ENCODE data around the gene ZNF580.

ZNF580 gene

GRCh38 chr19:55648585-55649267 is 7.9 kb downstream of the ZNF580 start:
- no peak for DNase-seq

GRCh38 chr19:55649268-55650125 is 8.7 kb downstream of the ZNF580 start:
- DNase-seq, result no peak

GRCh38 chr19:55650126-55650557 is 9.3 kb downstream of the ZNF580 start:
- DNase-seq, result no peak

- no peak for DNase-seq
Observed at GRCh38 chr19:55650602-55651230, 9.9 kb downstream of the ZNF580 start.

GRCh38 chr19:55651236-55651635 is 10.4 kb downstream of the ZNF580 start:
- DNase-seq, result no peak

- DNase-seq, result no peak
Observed at GRCh38 chr19:55652311-55653128, 11.7 kb downstream of the ZNF580 start.

- DNase-seq, result peak; percentile 99
Observed at GRCh38 chr19:55653651-55654322, 13.0 kb downstream of the ZNF580 start.

- peak; percentile 99 to 100 for DNase-seq
Observed at GRCh38 chr19:55654323-55654867, 13.6 kb downstream of the ZNF580 start.

GRCh38 chr19:55654868-55655647 is 14.3 kb downstream of the ZNF580 start, which contains the start of gene U2AF2:
U2AF2 (plus strand) TSS chr19:55655035; CDS start chr19:55655105, 70 bp downstream.
- DNase-seq, result peak; percentile 96

- no peak for DNase-seq
Observed at GRCh38 chr19:55655648-55656040, 14.8 kb downstream of the ZNF580 start.

- DNase-seq, result no peak
Observed at GRCh38 chr19:55656552-55656951, 15.8 kb downstream of the ZNF580 start.

GRCh38 chr19:55656988-55657747 is 16.4 kb downstream of the ZNF580 start:
- no peak for DNase-seq

- DNase-seq, result no peak
Observed at GRCh38 chr19:55658846-55659459, 18.2 kb downstream of the ZNF580 start.

GRCh38 chr19:55659822-55660221 is 19.0 kb downstream of the ZNF580 start:
- DNase-seq, result no peak

GRCh38 chr19:55660404-55660803 is 19.6 kb downstream of the ZNF580 start:
- no peak for DNase-seq

GRCh38 chr19:55660991-55661390 is 20.2 kb downstream of the ZNF580 start:
- no peak for DNase-seq

- no peak for DNase-seq
Observed at GRCh38 chr19:55661826-55662225, 21.0 kb downstream of the ZNF580 start.

- DNase-seq, result no peak
Observed at GRCh38 chr19:55663846-55664536, 23.2 kb downstream of the ZNF580 start.

Data from CD4-positive, alpha-beta T cell treated with Interleukin-1 beta for 1 hour (primary cell).